HL-60/S4 treated with retinoic acid at 250 ng/mL for 4 days and 3 days (cell line): ENCODE results near the gene NXPH3.

Source experiments
- in situ Hi-C: fragments of 300-500 bp; cut with MboI; formaldehyde crosslinking; loops from 2 replicates; pipeline ENCODE4 v1.7.0; 2022; ENCODE audit warnings: low sequenced_read_pairs

NXPH3 gene

GRCh38 chr17:49587366-49588073 lies 11.8 kb downstream of the NXPH3 start:
- in situ Hi-C loops, result no loop called here

GRCh38 chr17:49588312-49588711 lies 12.6 kb downstream of the NXPH3 start:
- in situ Hi-C loops, result no loop called here

- in situ Hi-C loops, result no loop called here
These were observed 13.3 kb downstream of the NXPH3 start for GRCh38 chr17:49588726-49589576.

DNA sequence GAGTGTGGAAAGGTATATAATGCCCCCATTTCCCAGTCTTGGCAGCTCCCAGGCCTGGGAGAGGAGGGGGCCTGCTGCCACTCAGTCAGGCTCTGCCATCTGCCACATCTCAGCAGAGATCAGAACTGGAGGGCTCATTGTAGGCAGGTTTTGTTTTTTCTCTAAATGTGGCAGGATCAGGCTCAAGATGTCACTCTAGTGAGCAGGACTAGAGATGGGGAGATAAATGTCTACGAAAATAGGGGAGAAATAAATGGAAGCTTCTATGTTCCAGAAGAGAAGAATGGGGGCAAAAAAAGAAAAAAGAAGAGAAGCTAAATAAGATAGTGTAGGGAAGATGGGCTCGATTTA lies 13.9 kb downstream of the NXPH3 start:
- in situ Hi-C loops, result no loop called here

GRCh38 chr17:49590874-49591273 lies 15.2 kb downstream of the NXPH3 start:
- in situ Hi-C loops, result no loop called here

- in situ Hi-C loops, result no loop called here
These were observed 16.6 kb downstream of the NXPH3 start for GRCh38 chr17:49592263-49592662.

- in situ Hi-C loops, result no loop called here
These were observed 19.7 kb downstream of the NXPH3 start for GRCh38 chr17:49595328-49595727.

DNA sequence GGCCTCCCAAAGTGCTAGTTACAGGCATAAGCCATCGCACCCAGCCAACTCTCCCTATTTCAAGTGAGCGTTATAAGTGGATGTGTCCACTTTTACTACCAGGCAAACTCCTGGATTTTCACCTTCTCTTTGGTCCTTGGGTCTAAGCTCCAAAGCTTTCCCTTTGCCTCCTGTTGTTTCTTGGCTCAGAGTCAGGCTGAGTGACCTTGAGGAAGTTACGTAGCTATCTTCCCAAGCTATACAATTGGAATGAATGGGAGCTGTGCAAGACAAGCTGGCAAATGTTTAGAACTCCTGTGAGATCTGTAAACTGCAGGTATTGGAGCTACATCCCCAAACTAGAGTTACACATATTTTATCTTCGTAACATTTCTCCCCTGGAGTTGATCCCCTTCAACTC lies 20.3 kb downstream of the NXPH3 start:
- in situ Hi-C loops, result no loop called here

DNA sequence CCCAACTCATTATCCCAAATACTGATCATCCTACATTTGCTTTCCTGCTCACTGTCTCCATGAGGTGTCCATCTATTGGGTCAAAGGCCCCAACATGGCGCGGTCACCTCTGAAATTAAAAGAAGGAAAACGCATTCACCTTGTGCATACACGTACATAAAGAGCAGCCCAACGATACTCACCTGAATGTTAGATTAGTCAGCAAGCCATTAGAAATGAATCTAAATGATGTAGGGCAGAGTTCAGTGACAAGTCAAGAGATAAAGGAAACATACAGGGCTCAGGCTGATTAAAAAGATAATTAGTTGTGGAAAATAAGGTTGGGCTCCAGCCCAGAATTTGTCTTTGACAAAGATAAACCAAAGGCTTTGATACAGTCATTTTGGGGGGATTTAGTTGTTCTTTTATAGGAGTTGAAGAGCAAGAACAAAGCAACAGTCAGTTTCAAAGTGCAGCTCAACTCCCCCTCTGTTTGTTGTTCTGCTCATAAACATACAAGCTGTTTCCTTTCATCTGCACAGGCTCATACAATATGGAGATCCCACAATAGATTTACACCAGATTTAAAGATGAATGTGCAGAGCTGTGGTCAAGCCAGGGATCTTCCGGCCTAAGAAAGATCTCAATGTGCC lies 21.1 kb downstream of the NXPH3 start:
- in situ Hi-C loops, result no loop called here

DNA sequence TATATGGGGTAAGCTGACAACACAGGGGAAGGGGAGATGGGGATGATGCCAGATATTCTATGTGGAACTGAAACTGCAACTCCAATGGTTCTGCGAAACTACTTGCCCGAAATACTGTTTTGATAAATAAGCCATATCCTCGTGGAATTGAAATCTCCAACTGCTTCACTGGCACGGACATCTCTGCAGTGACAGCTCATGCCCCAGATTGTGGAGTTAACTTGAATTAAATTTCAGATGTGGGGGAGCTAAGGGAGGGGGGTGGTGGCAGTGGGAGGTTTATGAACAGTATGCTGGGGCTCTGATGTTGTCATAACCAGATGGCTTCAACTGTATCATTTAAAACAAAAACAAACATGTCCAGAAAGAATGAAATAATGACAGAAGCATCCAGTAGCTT lies 21.8 kb downstream of the NXPH3 start:
- in situ Hi-C loops, result no loop called here

DNA sequence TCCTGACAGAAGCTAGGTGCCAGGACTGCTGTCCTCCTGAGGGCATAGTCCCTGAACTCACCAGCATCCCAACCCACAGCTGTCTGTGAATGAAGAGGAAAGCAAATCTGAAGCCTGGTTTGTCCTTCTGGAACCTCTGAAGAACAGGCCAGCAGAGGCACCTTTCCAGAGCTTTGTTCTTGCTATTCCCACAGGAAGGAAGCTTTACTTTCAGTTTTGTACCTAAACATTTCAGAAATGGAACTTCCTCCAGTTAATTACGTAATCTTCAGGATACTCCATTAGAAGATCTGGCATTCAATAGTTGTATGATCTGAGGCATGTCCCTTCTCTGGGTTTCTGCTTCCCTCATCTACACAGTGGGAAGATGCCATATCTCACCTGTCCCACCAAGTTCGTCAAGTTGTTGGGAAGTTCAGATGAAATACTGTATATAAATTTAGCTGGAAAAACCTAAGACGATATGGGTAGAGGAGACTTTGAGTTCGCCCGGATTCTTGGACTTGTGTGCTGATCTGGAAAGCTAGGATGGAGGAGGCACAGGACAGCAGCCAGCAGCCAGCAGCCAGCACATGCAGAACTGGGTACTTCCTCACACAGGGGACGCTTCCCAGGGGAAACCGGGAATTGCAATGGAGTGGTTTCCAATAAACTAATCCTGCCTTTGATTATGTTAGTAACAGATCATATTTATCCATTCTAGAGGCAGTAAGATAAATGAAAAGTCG lies 22.4 kb downstream of the NXPH3 start:
- in situ Hi-C loops, result no loop called here

- in situ Hi-C loops, result no loop called here
These were observed 23.2 kb downstream of the NXPH3 start for GRCh38 chr17:49598918-49599317.

- in situ Hi-C loops, result no loop called here
These were observed 25.3 kb downstream of the NXPH3 start for GRCh38 chr17:49600949-49601348.

DNA sequence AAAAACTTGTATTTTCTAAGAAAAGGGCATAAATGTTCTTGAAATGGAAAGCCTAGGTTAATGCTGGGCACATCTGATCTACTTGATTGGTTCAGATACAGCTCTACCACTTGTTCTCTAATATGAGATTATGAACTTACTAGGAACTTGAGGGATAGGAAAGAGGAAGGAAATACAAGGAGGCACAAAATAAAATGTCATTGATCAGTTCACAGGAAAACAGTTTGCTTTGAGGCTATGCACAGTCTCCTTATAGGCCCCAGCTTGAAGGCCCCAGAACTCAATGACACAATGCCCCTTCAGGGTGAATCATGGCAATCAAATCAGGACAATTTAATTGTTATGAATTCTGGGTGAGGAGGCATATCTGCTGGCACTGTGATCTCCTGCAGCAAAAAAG lies 27.1 kb downstream of the NXPH3 start:
- in situ Hi-C loops, result no loop called here

GRCh38 chr17:49603238-49603637 lies 27.6 kb downstream of the NXPH3 start:
- in situ Hi-C loops, result no loop called here

DNA sequence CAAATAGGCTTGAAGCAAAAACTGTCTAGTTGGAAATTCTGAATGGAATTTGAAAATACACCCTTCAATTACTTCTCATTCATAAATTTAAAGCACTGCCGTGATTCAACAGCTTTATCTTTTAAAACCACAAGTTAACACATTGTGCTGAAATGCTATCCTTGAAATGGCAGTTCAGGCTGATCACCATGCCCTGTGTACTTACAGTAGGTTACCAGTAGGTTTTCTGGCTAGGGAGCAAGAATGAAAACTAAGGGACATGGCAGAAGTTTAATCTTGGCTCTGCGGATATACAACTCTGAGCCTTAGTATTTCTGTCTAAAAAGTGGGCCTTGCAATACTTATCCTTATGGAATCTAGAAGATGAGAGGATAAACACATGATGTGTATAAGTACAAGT lies 28.0 kb downstream of the NXPH3 start:
- in situ Hi-C loops, result no loop called here

GRCh38 chr17:49604314-49604869 lies 28.7 kb downstream of the NXPH3 start:
- in situ Hi-C loops, result no loop called here

- in situ Hi-C loops, result no loop called here
These were observed 35.4 kb downstream of the NXPH3 start for GRCh38 chr17:49610883-49611584.

DNA sequence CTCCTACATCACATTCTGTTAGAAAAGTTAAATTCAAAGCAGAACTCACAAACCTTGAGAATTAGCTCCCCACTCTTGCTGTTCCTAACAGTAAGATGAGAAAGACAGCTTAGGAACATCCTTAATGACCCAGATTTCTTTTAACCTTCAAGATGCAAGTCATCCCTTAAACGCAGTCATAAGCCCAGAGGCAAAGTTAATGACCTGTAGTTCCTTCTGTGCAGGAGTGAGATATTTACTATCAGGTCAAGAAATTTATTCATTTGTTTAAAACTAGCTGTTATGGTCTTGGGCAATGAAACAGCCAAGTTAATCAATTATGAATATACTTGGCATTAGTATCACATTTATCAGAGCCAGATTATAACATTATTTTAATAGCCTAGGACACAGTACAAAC lies 37.1 kb downstream of the NXPH3 start:
- in situ Hi-C loops, result no loop called here

DNA sequence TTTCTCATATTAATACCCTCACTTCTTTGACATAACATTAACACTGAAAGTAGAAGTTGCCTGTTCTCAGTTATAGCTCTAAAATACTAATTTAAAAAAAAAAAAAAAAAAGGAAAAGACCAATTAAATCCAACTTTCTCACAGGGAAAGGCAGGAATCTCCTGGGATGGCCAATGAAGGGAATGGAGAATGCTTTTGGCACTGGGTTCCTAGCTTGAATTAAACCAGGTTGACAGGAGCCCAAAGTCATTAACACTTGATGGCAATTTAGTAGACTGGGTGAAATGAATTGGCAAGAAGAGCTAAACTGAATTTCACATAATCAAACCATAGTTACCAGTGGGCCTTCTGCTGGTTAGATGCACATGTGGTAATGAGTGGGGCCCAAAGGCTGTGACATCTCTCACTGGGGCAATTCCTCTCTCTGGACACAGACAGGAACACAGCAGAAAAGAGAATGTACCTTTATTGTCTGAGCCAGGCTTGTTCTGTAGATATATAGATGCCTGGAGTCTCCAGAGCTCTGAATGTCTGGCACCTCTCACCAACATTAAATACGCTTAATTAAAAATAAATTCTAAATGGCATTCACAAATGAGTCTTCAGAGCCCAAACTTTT lies 37.6 kb downstream of the NXPH3 start:
- in situ Hi-C loops, result no loop called here
